ENCODE results near the gene FGF5.

- TF ChIP-seq SUZ12 (IDR thresholded peaks at IDR 0.05; ENCODE audit: extremely low read depth, insufficient read depth, insufficient read length) (no peak), YY1 (IDR thresholded peaks at IDR 0.05; ENCODE audit: insufficient read depth, insufficient read length) (no peak), ZNF274 (IDR thresholded peaks at IDR 0.05; ENCODE audit: low read depth, low read length) (no peak)
Measured at GRCh38 chr4:80311130-80311529, 44.7 kb downstream of the FGF5 start.

All from NT2/D1 (cell line).